ENCODE results near the gene TET3. TPM values are rescaled to one million over a fixed set of nuclear protein-coding genes. Genes with fewer than 3 reads are reported as not detected.

The TET3 gene
- total RNA-seq, 1 donor: 8.0 TPM

DNA sequence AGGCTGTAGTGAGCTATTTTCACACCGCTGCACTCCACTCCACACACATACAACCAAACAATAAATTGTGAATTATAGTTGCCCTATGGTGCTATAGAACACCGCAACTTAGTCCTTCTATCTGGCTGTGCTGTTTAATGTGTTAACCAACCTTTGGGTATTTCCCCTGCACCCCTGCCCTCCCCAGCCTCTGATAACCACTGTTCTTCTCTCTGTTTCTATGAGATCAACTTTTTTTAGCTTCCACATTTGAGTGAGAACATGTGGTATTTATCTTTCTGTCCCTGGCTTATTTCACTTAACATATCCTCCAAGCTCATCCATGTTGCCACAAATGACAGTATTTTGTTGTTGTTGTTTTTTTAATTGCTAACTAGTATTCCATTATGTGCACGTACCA, 32.5 kb downstream of the TET3 start:
- Histone ChIP-seq H4K20me1 (ENCODE audit: insufficient read depth, low read length) (peaks cover 14% of the 10 kb centered on the region), H3K4me3 (ENCODE audit: insufficient read depth, low read length) (no peak overlapping the region), H3K27me3 (ENCODE audit: insufficient read depth, low read length) (no peaks in the 10 kb centered on the region), H3K27ac (ENCODE audit: low read depth, low read length) (no peak overlapping the region), H2AFZ (ENCODE audit: low read length) (no peak overlapping the region), H3K9me3 (ENCODE audit: low read depth, low read length) (no peaks in the 10 kb centered on the region), H3K36me3 (ENCODE audit: insufficient read depth, low read length) (no peaks in the 10 kb centered on the region), H3K4me1 (ENCODE audit: insufficient read depth, low read length) (no peaks in the 10 kb centered on the region), H3K79me2 (ENCODE audit: insufficient read depth, low read length) (peaks cover 9% of the 10 kb centered on the region), H3K4me2 (ENCODE audit: insufficient read depth, low read length) (no peak overlapping the region)
- DNase-seq (ENCODE audit: insufficient read length, low spot score, missing footprints): no peak
- TF ChIP-seq, protein P1, sequence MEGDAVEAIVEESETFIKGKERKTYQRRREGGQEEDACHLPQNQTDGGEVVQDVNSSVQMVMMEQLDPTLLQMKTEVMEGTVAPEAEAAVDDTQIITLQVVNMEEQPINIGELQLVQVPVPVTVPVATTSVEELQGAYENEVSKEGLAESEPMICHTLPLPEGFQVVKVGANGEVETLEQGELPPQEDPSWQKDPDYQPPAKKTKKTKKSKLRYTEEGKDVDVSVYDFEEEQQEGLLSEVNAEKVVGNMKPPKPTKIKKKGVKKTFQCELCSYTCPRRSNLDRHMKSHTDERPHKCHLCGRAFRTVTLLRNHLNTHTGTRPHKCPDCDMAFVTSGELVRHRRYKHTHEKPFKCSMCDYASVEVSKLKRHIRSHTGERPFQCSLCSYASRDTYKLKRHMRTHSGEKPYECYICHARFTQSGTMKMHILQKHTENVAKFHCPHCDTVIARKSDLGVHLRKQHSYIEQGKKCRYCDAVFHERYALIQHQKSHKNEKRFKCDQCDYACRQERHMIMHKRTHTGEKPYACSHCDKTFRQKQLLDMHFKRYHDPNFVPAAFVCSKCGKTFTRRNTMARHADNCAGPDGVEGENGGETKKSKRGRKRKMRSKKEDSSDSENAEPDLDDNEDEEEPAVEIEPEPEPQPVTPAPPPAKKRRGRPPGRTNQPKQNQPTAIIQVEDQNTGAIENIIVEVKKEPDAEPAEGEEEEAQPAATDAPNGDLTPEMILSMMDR (IDR thresholded peaks at IDR 0.05; ENCODE audit: extremely low read depth, low read depth, low read length): no peak

DNA sequence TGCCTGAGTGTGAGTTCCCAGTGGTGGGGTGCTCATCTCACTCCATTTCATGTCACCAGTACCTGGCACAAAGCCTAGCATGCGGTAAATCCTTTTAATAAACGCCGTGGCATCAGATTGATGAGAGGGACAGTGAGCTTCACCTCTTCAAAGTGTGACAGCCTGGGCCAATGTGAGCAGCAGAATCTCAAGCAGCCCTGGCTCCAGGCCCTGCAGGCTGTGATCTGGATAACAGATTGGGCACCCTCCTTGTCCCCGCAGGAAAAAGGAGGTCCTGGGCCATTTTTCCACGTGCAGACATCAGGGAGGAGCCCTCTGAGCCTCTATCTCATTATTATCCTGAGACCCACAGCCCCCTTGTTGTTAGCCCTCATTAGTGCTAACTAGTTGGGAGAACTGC, 34.8 kb downstream of the TET3 start:
- Histone ChIP-seq H2AFZ (ENCODE audit: low read length) (no peak overlapping the region), H3K36me3 (ENCODE audit: insufficient read depth, low read length) (no peaks in the 10 kb centered on the region), H3K4me3 (ENCODE audit: insufficient read depth, low read length) (no peak overlapping the region), H3K9me3 (ENCODE audit: low read depth, low read length) (no peaks in the 10 kb centered on the region), H4K20me1 (ENCODE audit: insufficient read depth, low read length) (peaks cover 23% of the 10 kb centered on the region), H3K4me1 (ENCODE audit: insufficient read depth, low read length) (no peaks in the 10 kb centered on the region), H3K79me2 (ENCODE audit: insufficient read depth, low read length) (peaks cover 12% of the 10 kb centered on the region), H3K4me2 (ENCODE audit: insufficient read depth, low read length) (no peak overlapping the region), H3K27ac (ENCODE audit: low read depth, low read length) (no peak overlapping the region), H3K27me3 (ENCODE audit: insufficient read depth, low read length) (no peaks in the 10 kb centered on the region)
- TF ChIP-seq, protein P1 (IDR thresholded peaks at IDR 0.05; ENCODE audit: extremely low read depth, low read depth, low read length): no peak
- no peak for DNase-seq (ENCODE audit: insufficient read length, low spot score, missing footprints)

DNA sequence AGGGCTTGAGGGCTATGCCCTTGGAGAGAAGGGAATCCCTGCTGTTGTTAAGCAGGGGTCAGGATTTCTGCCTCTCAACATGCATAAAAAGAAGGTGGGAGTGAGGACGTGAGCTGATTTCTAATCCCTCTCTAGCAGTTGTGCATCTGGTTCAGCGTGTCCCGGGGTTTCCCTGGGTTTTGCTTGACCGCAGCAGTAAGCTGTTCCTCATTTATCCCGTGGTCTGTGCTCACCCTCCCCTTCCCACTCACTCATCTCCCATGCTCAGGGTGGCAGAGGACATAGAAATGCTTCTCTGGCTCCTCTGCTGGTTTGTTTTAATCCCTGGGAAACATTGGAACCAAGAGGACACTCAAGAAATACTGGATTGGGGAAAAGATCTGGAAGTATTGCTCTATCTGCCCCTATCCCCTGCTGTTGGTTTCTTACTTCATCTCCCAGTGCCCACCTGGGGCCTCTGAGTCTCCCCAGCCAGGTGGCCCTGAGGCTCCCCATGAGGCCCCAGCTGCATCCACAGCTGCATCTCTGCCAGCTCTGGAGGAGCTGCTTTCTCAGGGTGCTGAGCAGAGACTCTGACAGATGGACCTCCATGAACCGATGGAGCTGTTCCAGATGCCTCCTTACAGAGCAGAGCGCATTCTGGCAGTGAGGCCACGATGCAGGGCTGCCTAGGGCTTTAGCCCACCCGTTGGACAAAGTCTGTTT, 36.1 kb downstream of the TET3 start:
- no peaks in the 10 kb centered on the region for H3K9me3 ChIP-seq (ENCODE audit: low read depth, low read length)
- no peaks in the 10 kb centered on the region for H3K4me1 ChIP-seq (ENCODE audit: insufficient read depth, low read length)
- peaks cover 24% of the 10 kb centered on the region for H4K20me1 ChIP-seq (ENCODE audit: insufficient read depth, low read length)
- no peak for DNase-seq (ENCODE audit: insufficient read length, low spot score, missing footprints)
- H3K36me3 ChIP-seq (ENCODE audit: insufficient read depth, low read length): no peaks in the 10 kb centered on the region
- peaks cover 7% of the 10 kb centered on the region for H3K79me2 ChIP-seq (ENCODE audit: insufficient read depth, low read length)
- H3K27ac ChIP-seq (ENCODE audit: low read depth, low read length): no peak overlapping the region
- H3K4me3 ChIP-seq (ENCODE audit: insufficient read depth, low read length): no peak overlapping the region
- H3K27me3 ChIP-seq (ENCODE audit: insufficient read depth, low read length): no peaks in the 10 kb centered on the region
- TF ChIP-seq, protein P1 (IDR thresholded peaks at IDR 0.05; ENCODE audit: extremely low read depth, low read depth, low read length): no peak
- H2AFZ ChIP-seq (ENCODE audit: low read length): no peak overlapping the region
- no peak overlapping the region for H3K4me2 ChIP-seq (ENCODE audit: insufficient read depth, low read length)

DNA sequence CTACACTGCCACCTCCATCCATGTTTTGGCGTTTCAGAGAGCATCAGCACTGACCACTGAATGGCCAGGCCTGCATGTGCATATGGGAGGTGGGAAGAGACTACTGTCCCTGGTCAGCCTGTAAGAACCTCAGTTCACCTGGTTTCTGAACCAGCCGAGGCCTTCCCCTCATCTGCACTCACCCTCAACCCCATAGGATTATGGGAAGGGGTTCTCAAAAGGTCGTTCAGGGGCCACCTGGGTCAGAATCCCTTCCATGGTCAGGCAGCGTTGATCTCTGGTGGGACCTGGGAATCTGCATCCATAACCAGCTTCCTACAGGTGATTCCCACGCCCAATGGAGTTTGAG, 36.7 kb downstream of the TET3 start:
- Histone ChIP-seq H3K27me3 (ENCODE audit: insufficient read depth, low read length) (no peaks in the 10 kb centered on the region), H3K9me3 (ENCODE audit: low read depth, low read length) (no peaks in the 10 kb centered on the region), H3K4me2 (ENCODE audit: insufficient read depth, low read length) (no peak overlapping the region), H3K4me1 (ENCODE audit: insufficient read depth, low read length) (no peaks in the 10 kb centered on the region), H2AFZ (ENCODE audit: low read length) (no peak overlapping the region), H3K79me2 (ENCODE audit: insufficient read depth, low read length) (peaks cover 7% of the 10 kb centered on the region), H3K27ac (ENCODE audit: low read depth, low read length) (no peak overlapping the region), H3K36me3 (ENCODE audit: insufficient read depth, low read length) (no peaks in the 10 kb centered on the region), H3K4me3 (ENCODE audit: insufficient read depth, low read length) (no peak overlapping the region), H4K20me1 (ENCODE audit: insufficient read depth, low read length) (peaks cover 24% of the 10 kb centered on the region)
- TF ChIP-seq, protein P1 (IDR thresholded peaks at IDR 0.05; ENCODE audit: extremely low read depth, low read depth, low read length): no peak
- no peak for DNase-seq (ENCODE audit: insufficient read length, low spot score, missing footprints)
